K562 (cell line): Measurements from ENCODE around the gene TMEM203. TPM values are rescaled to one million over a fixed set of nuclear protein-coding genes. Genes with fewer than 3 reads are reported as not detected.
A peak's percentile ranks its signal among the peaks of the same experiment; 100 is the strongest.

Experiments used
- ARID1B ChIP-seq: fragments of 450-650 bp; IDR thresholded peaks from 2 replicates; pipeline ENCODE4 v1.6.1; 2016; ENCODE audit warnings: antibody characterized with exemption, mild to moderate bottlenecking, inconsistent platforms
- BCOR ChIP-seq: fragments of 450-650 bp; IDR thresholded peaks from 2 replicates; pipeline ENCODE4 v1.6.1; 2016
- BRCA1 ChIP-seq, 2 experiments: fragments of 450-650 bp in 1 of 2; sonication (generic) in 1 of 2; formaldehyde crosslinking in 1 of 2; IDR thresholded peaks; 2 replicates each; pipeline versions ENCODE4 v1.5.0 to v1.6.1; 2017 to 2020; ENCODE audit warnings: mild to moderate bottlenecking in 1 of 2, missing genetic modification reagents in 1 of 2
- DMBX1 ChIP-seq: fragments of 250-450 bp; sonication (Bioruptor Pico); IDR thresholded peaks from 2 replicates; pipeline ENCODE4 v1.8.0; 2022; ENCODE audit warnings: inconsistent platforms, mild to moderate bottlenecking, moderate library complexity, borderline replicate concordance
- EHMT2 ChIP-seq: fragments of 450-650 bp; IDR thresholded peaks from 2 replicates; pipeline ENCODE4 v1.6.1; 2018; ENCODE audit warnings: antibody characterized with exemption
- ELF2 ChIP-seq: fragments of 250-450 bp; sonication (Bioruptor Pico); IDR thresholded peaks from 2 replicates; pipeline ENCODE4 v1.5.0; 2021; ENCODE audit warnings: mild to moderate bottlenecking
- FOXM1 ChIP-seq, 2 experiments: fragments of 450-650 bp in 1 of 2; sonication (generic) in 1 of 2; formaldehyde crosslinking in 1 of 2; IDR thresholded peaks; 2 replicates each; pipeline versions ENCODE4 v1.6.1 to v1.9.0; 2017 to 2022; ENCODE audit warnings: low read depth in 2 of 2, mild to moderate bottlenecking in 2 of 2, missing genetic modification reagents in 1 of 2, moderate library complexity in 1 of 2
- HMG20B ChIP-seq: fragments of 250-450 bp; sonication (Bioruptor Pico); IDR thresholded peaks from 2 replicates; pipeline ENCODE4 v1.5.0; 2021; ENCODE audit warnings: mild to moderate bottlenecking
- ILF3 ChIP-seq: fragments of 450-650 bp; IDR thresholded peaks from 2 replicates; pipeline ENCODE4 v1.6.1; 2018; ENCODE audit warnings: antibody characterized with exemption, mild to moderate bottlenecking, moderate library complexity, borderline replicate concordance
- KDM1A ChIP-seq, 2 experiments: fragments of 450-650 bp; IDR thresholded peaks; 2 replicates each; pipeline ENCODE4 v1.6.1; 2016; ENCODE audit warnings: mild to moderate bottlenecking in 2 of 2
- KLF1 ChIP-seq: fragments of 450-650 bp; IDR thresholded peaks from 2 replicates; pipeline ENCODE4 v1.6.1; 2016; ENCODE audit warnings: missing genetic modification characterization, missing compliant biosample characterization
- MNT ChIP-seq, 2 experiments: fragments of 450-650 bp; conservative IDR thresholded peaks; 2 replicates each; pipeline ENCODE4 v1.6.1; 2017; ENCODE audit warnings: mild to moderate bottlenecking in 2 of 2, moderate library complexity in 2 of 2
- MTA3 ChIP-seq: fragments of 450-650 bp; formaldehyde crosslinking; IDR thresholded peaks from 2 replicates; pipeline ENCODE4 v1.6.1; 2017; ENCODE audit warnings: mild to moderate bottlenecking, borderline replicate concordance
- NBN ChIP-seq: fragments of 450-650 bp; IDR thresholded peaks from 2 replicates; pipeline ENCODE4 v1.6.1; 2016; ENCODE audit warnings: low read depth, mild to moderate bottlenecking
- POLR2AphosphoS5 ChIP-seq: IDR thresholded peaks from 2 replicates; pipeline ENCODE4 v1.6.1; 2011; ENCODE audit warnings: mild to moderate bottlenecking, low read depth, low read length, moderate library complexity; ENCODE audit not compliant: control insufficient read depth, insufficient read depth
- THRA ChIP-seq: fragments of 450-650 bp; IDR thresholded peaks from 2 replicates; pipeline ENCODE4 v1.6.1; 2017; ENCODE audit warnings: mild to moderate bottlenecking, moderate library complexity
- ZBTB11 ChIP-seq, 3 experiments: fragments of 200-800 bp in 1 of 3; fragments of 250-450 bp in 1 of 3; fragments of 450-650 bp in 1 of 3; sonication (Bioruptor Pico) in 1 of 3; sonication (Bioruptor generic) in 1 of 3; formaldehyde crosslinking in 1 of 3; IDR thresholded peaks; 2 replicates each; pipeline versions ENCODE4 v1.6.1 to v1.8.0; 2016 to 2022; ENCODE audit warnings: mild to moderate bottlenecking in 2 of 3, missing genetic modification characterization in 2 of 3, missing compliant biosample characterization in 1 of 3, moderate library complexity in 1 of 3
- ZBTB43 ChIP-seq: sonication (generic); formaldehyde crosslinking; IDR thresholded peaks from 2 replicates; pipeline ENCODE4 v1.8.0; 2023; ENCODE audit warnings: mild to moderate bottlenecking, missing genetic modification reagents
- ZKSCAN8 ChIP-seq: fragments of 200-800 bp; sonication (Bioruptor generic); IDR thresholded peaks from 2 replicates; pipeline ENCODE4 v1.6.1; 2016; ENCODE audit warnings: missing genetic modification characterization, missing compliant biosample characterization
- ZNF274 ChIP-seq: IDR thresholded peaks from 2 replicates; pipeline ENCODE4 v1.6.1; 2011; ENCODE audit warnings: low read depth, mild to moderate bottlenecking, low read length, moderate library complexity, borderline replicate concordance
- ZSCAN29 ChIP-seq: fragments of 450-650 bp; IDR thresholded peaks from 2 replicates; pipeline ENCODE4 v1.6.1; 2017
- polyA plus RNA-seq, 8 experiments: library from polyadenylated mRNA; depleted of rRNA in 4 of 8; stranded (reverse) in 5 of 8; unstranded in 3 of 8; fragments of >200 nt; fragmentation: Nextera tagmentation in 2 of 8; fragmentation: Illumina TruSeq in 1 of 8; extraction: Ambion mirVana in 2 of 8; extraction: Trizol in 1 of 8; gene quantifications; 2 replicates each; pipeline versions ENCODE4 v1.2.1 to v1.2.3, GENCODE V29; 2011 to 2014; ENCODE audit warnings: inconsistent platforms in 1 of 8, missing spikeins in 1 of 8
- total RNA-seq, 7 experiments: library from RNA; depleted of rRNA in 6 of 7; stranded (reverse); fragments of >200 nt in 6 of 7; fragmentation: Illumina TruSeq in 2 of 7; extraction: Trizol in 2 of 7; gene quantifications; 2 replicates each; pipeline versions ENCODE4 v1.2.1 to v1.2.3, GENCODE V29; 2011 to 2021; ENCODE audit warnings: low replicate concordance in 1 of 7

The TMEM203 gene
- total and polyA plus RNA-seq, 9 of the 15 experiments (the other 6 are each of a cell fraction or from before 2014, with no cell fraction given), result 8.8 to 59.5 (median 37.6) TPM

GRCh38 chr9:137240318-137240840 is 34.9 kb upstream of the TMEM203 start (continued):
- TF ChIP-seq ILF3 (no peak), POLR2AphosphoS5 (peak; percentile 53; the same call in 1 of the 2 replicates), ARID1B (no peak; the same call in 1 of the 2 replicates), FOXM1 (IDR thresholded peaks at IDR 0.05; ENCODE audit: low read depth) (no peak), FOXM1 (CRISPR knock-in tag; IDR thresholded peaks at IDR 0.05; ENCODE audit: low read depth) (no peak), ELF2 (CRISPR knock-in tag) (peak; percentile 41; the same call in 1 of the 2 replicates), KLF1 (peak; percentile 86), DMBX1 (CRISPR knock-in tag) (peak; percentile 64; the same call in 1 of the 2 replicates), ZBTB43 (0 out of 2 replicates have a peak, but pooled peaks have one; percentile 78), NBN (no peak), ZSCAN29 (no peak), ZBTB11 (CRISPR knock-in tag; IDR thresholded peaks at IDR 0.05) (peak in 1 of 3 experiments; percentile 23; a peak in 1 of 6 replicates), BCOR (peak; percentile 71), ZNF274 (no peak), MTA3 (peak; percentile 35), EHMT2 (no peak), ZKSCAN8 (CRISPR knock-in tag) (no peak), KDM1A (IDR thresholded peaks at IDR 0.05) (no peak), HMG20B (CRISPR knock-in tag) (no peak), BRCA1 (IDR thresholded peaks at IDR 0.05) (no peak), BRCA1 (CRISPR knock-in tag; IDR thresholded peaks at IDR 0.05) (no peak), THRA (no peak), MNT (conservative IDR thresholded peaks at IDR 0.05) (no peak)
